Measurements from ENCODE around the gene RGS6. TPM values are rescaled to one million over a fixed set of nuclear protein-coding genes. Genes with fewer than 3 reads are reported as not detected.

The RGS6 gene
- total RNA-seq, 1 donor from 2014 or later = 0.34 TPM

- H3K79me2 ChIP-seq (ENCODE audit: insufficient read depth, low read length) = no peaks in the 10 kb centered on the region
- peaks cover 7% of the 10 kb centered on the region for H3K27me3 Mint-ChIP-seq (ENCODE audit: low read depth, unreplicated experiment)
- no peaks in the 10 kb centered on the region for H3K9me3 ChIP-seq (ENCODE audit: insufficient read depth, low read depth, low read length)
- no peaks in the 10 kb centered on the region for H4K20me1 ChIP-seq (ENCODE audit: insufficient read depth, low read length)
- H3K27ac ChIP-seq (ENCODE audit: low read depth, low read length) = no peak overlapping the region
- FAIRE-seq = no peak
- no peak overlapping the region for H3K4me3 Mint-ChIP-seq (ENCODE audit: unreplicated experiment)
- H3K4me1 Mint-ChIP-seq (ENCODE audit: low read depth, unreplicated experiment) = peaks cover 26% of the 10 kb centered on the region
- no peak overlapping the region for H3K4me3 ChIP-seq (ENCODE audit: insufficient read depth, low read depth, low read length)
- H3K4me1 ChIP-seq (ENCODE audit: insufficient read depth, low read length) = peaks cover 16% of the 10 kb centered on the region
- no peaks in the 10 kb centered on the region for H3K27me3 ChIP-seq (ENCODE audit: insufficient read depth, low read length)
- H3K9me3 Mint-ChIP-seq (ENCODE audit: unreplicated experiment) = peaks cover 2% of the 10 kb centered on the region
- TF ChIP-seq EZH2 (IDR thresholded peaks at IDR 0.05; ENCODE audit: insufficient read depth, low read length) (no peak), CTCF (IDR thresholded peaks at IDR 0.05; ENCODE audit: insufficient read depth, low read depth, low read length) (no peak)
- H3K36me3 ChIP-seq (ENCODE audit: insufficient read depth, low read length) = no peaks in the 10 kb centered on the region
- no peak for DNase-seq (ENCODE audit: low read depth)
- no peak overlapping the region for H3K9ac ChIP-seq (ENCODE audit: low read length)
- no peak overlapping the region for H3K4me2 ChIP-seq (ENCODE audit: low read length)
- no peaks in the 10 kb centered on the region for H3K36me3 Mint-ChIP-seq (ENCODE audit: low read depth, unreplicated experiment)
- no peak overlapping the region for H3K27ac Mint-ChIP-seq (ENCODE audit: unreplicated experiment)
- no peak overlapping the region for H2AFZ ChIP-seq (ENCODE audit: low read depth, low read length)
Observed at GRCh38 chr14:72543341-72543740, 611.1 kb downstream of the RGS6 start.

- Mint-ChIP-seq H3K27me3 (ENCODE audit: low read depth, unreplicated experiment) (peaks cover 6% of the 10 kb centered on the region), H3K4me3 (ENCODE audit: unreplicated experiment) (no peak overlapping the region), H3K36me3 (ENCODE audit: low read depth, unreplicated experiment) (no peaks in the 10 kb centered on the region), H3K4me1 (ENCODE audit: low read depth, unreplicated experiment) (peaks cover 26% of the 10 kb centered on the region), H3K9me3 (ENCODE audit: unreplicated experiment) (peaks cover 2% of the 10 kb centered on the region), H3K27ac (ENCODE audit: unreplicated experiment) (no peak overlapping the region)
- no peaks in the 10 kb centered on the region for H3K9me3 ChIP-seq (ENCODE audit: insufficient read depth, low read depth, low read length)
- no peaks in the 10 kb centered on the region for H3K36me3 ChIP-seq (ENCODE audit: insufficient read depth, low read length)
- H4K20me1 ChIP-seq (ENCODE audit: insufficient read depth, low read length) = no peaks in the 10 kb centered on the region
- H3K79me2 ChIP-seq (ENCODE audit: insufficient read depth, low read length) = no peaks in the 10 kb centered on the region
- no peak overlapping the region for H3K4me3 ChIP-seq (ENCODE audit: insufficient read depth, low read depth, low read length)
- no peak for TF ChIP-seq CTCF (IDR thresholded peaks at IDR 0.05; ENCODE audit: insufficient read depth, low read depth, low read length)
- no peak overlapping the region for H3K27ac ChIP-seq (ENCODE audit: low read depth, low read length)
- no peak overlapping the region for H3K9ac ChIP-seq (ENCODE audit: low read length)
- FAIRE-seq (no peak), DNase-seq (ENCODE audit: low read depth) (no peak)
- peak overlapping the region; percentile 48 for H2AFZ ChIP-seq (ENCODE audit: low read depth, low read length)
- H3K27me3 ChIP-seq (ENCODE audit: insufficient read depth, low read length) = no peaks in the 10 kb centered on the region
- no peak overlapping the region for H3K4me2 ChIP-seq (ENCODE audit: low read length)
- peaks cover 21% of the 10 kb centered on the region for H3K4me1 ChIP-seq (ENCODE audit: insufficient read depth, low read length)
Observed at GRCh38 chr14:72544615-72545387, 612.6 kb downstream of the RGS6 start.

Data from astrocyte (in vitro differentiated cells and primary cell).